Fibroblast of mammary gland (primary cell): ENCODE results near the gene GAB3.
A peak's percentile ranks its signal among the peaks of the same experiment; 100 is the strongest.

Experiments used
- DNase-seq: peaks from one replicate; pipeline ENCODE4 v3.0.0-alpha.2; 2010; ENCODE audit warnings: low read depth
- H3K4me3 ChIP-seq: 2 replicates; pipeline ENCODE4 v1.5.1; 2011; ENCODE audit warnings: low read depth, mild to moderate bottlenecking, low read length, moderate library complexity; ENCODE audit not compliant: control insufficient read depth
- TF ChIP-seq, protein P1 (sequence below): conservative IDR thresholded peaks from 2 replicates; pipeline ENCODE4 v1.5.1; 2011; ENCODE audit warnings: low read depth, low read length, inconsistent platforms; ENCODE audit not compliant: control insufficient read depth, insufficient read depth

Gene GAB3

DNA sequence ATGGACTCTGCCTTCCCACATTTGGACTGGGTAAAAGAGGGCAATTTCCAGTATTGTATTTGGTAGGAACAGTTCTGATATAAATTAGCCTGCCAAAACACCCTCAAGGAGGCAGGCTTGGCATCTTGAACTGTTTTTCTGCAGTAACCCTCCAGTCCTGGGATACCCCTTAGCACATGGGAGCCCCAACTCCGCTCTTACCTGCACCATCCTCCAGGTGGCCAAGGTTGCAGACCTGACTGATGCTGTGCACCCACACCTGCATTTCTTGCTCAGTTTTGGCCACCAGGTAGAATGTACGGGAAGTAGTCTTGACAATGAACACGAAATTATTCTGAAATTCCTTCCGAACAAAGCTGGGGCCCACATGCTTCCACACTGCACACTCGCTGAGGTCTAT lies 35.1 kb downstream of the GAB3 start:
- TF ChIP-seq, protein P1, sequence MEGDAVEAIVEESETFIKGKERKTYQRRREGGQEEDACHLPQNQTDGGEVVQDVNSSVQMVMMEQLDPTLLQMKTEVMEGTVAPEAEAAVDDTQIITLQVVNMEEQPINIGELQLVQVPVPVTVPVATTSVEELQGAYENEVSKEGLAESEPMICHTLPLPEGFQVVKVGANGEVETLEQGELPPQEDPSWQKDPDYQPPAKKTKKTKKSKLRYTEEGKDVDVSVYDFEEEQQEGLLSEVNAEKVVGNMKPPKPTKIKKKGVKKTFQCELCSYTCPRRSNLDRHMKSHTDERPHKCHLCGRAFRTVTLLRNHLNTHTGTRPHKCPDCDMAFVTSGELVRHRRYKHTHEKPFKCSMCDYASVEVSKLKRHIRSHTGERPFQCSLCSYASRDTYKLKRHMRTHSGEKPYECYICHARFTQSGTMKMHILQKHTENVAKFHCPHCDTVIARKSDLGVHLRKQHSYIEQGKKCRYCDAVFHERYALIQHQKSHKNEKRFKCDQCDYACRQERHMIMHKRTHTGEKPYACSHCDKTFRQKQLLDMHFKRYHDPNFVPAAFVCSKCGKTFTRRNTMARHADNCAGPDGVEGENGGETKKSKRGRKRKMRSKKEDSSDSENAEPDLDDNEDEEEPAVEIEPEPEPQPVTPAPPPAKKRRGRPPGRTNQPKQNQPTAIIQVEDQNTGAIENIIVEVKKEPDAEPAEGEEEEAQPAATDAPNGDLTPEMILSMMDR: no peak
- no peak for DNase-seq
- H3K4me3 ChIP-seq: no peak overlapping the region

DNA sequence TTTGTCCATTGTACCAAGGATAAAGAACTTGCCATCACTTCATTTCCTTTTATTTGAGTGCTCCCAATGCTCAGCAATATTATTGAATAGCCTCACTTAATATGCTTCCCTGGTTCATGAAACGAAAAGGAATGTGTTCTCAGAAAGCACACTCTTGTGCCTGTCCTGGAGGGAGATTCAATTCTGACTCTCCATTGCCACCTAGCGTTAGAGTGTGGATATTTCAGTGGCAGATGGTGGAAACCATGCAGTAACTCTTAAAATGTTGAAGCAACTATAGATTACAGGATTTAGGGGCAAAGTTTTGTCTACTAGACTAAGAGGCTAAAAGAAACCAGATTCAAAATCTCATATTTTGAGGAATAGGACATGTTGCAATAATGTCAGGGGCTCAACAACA lies 36.0 kb downstream of the GAB3 start:
- peak; percentile 62 for DNase-seq
- TF ChIP-seq, protein P1: peak; percentile 81

DNA sequence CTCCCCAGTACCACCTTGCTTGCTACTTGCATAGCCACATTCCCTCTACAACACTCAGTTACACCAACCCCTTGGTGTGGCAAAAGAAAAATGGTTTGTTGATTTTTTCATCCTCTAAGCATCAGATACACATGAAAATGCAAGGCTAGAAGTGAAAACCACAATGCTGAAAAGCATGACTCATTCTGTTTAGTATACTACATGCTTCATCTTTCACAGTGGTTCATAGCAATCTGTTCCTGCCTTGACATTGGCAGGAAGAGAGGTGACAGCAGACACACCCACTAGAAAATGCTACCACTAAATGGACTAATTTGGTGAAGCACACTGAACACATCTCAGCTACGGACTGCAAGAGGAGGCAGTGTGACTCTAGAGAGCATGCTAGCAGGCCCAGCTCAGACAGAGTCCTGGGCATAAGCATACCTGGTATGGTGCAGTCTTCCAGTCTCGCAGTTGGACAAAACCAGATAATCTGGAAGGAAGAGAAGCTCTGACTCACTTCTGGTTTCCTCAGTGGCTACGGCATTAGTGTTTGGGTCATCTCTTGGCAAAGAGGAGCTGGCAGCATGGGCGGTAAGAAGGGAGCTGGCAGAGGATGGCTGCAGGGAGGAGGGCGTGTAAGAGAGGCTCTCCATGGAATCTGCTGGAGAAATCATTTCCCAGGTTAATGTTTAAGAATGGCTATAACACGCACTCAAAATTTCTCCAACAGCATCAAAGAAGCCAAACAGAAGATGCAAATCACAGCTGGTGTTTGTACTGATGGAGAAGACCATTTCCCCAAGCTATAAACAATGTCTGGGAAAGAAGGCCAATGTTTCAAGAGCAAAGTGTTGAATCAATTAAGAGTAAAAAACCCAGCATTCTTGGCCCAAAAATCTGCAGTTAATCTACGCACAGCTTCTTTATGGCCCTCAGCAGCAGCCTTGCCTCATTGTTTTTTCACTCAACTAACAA lies 37.8 kb downstream of the GAB3 start:
- peak; percentile 78 for DNase-seq
- TF ChIP-seq, protein P1: no peak
- H3K4me3 ChIP-seq: no peak overlapping the region

More for the DNA sequence above, 36.0 kb downstream of the GAB3 start:
- H3K4me3 ChIP-seq: no peak overlapping the region

DNA sequence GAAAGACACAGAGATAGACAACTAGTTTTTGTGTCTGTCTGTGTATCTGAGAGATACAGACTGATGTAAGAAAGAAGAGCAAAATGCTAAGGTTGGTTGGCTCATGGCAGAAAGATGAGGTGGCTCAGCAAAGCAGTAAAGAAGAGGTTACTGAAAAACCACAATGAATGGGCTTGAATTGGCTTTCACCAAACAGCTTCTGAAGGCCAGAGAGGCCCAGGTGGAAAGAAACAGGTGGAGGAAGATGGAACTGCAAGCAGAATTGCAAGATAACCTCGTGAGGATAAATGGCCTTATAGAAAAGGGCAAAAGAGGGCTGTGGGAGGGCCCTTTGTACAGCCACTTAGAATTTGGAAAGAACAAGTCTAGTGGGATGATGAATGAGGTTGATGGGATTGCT lies 39.6 kb downstream of the GAB3 start:
- no peak overlapping the region for H3K4me3 ChIP-seq
- TF ChIP-seq, protein P1: no peak
- DNase-seq: no peak

DNA sequence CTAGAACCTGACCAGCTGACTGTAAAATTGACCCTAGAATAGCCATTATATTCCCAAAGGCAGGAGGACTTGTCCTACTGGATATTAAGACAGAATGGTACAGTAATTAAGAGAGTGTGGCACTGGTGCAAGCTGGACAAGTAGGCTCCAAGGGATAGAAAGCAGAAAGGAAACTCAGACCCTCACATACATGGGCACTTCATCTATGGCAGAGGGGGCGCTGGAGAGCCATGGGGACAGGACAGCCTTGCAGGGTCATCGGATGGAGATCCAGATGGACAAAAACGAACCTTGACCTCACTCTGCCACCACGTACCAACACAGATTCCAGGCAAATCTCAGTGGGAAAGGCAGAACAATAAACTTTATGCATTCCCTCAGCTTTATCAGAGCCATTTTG lies 40.6 kb downstream of the GAB3 start:
- TF ChIP-seq, protein P1: no peak
- no peak for DNase-seq

DNA sequence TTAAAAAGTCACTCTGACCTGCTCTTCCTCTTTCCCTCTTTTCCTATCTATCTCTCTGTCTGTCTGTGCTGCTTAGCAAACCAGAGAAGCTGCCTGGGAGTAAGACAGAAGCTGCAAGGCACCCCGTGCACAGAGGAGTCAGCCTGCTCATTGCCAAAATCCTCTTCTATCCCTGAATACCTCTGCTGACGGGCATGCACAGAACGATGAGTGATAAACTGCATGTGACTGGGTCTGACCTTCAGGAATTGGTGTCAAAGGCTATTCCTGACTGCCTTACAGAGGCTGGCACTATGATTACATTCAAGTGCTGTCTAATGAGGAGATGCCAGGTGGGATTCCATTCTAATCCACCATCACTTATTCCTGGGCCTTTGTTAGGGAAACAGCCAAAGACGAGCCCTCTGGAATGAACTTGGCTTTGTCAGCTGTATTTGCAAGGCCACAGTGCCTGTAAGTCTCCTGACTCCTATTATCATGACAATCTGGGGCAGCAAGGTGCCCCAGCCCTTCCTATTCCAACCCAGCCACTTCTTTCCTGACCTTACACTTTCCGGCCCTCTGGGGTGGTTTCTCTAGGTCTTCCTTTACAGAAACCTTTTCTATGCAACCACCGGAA lies 52.1 kb downstream of the GAB3 start:
- no peak overlapping the region for H3K4me3 ChIP-seq
- TF ChIP-seq, protein P1: no peak
- DNase-seq: no peak

More for the DNA sequence above, 40.6 kb downstream of the GAB3 start:
- no peak overlapping the region for H3K4me3 ChIP-seq
